Fibroblast of lung (primary cell): ENCODE data around the gene SLC38A1.

Experiments used
- EZH2 ChIP-seq: IDR thresholded peaks from 2 replicates; pipeline ENCODE4 v1.5.1; 2012; ENCODE audit warnings: low read length, control low read depth, mild to moderate bottlenecking; ENCODE audit errors: missing control alignments
- TF ChIP-seq, protein P1 (sequence below), 2 donors: IDR thresholded peaks in 1 of 2; conservative IDR thresholded peaks in 1 of 2; 1 replicate in 1 of 2; 2 replicates in 1 of 2; pipeline ENCODE4 v1.5.1; 2011 to 2012; ENCODE audit warnings: low read length in 2 of 2, control low read depth in 1 of 2, inconsistent platforms in 1 of 2, low read depth in 1 of 2, mild to moderate bottlenecking in 1 of 2

DNA sequence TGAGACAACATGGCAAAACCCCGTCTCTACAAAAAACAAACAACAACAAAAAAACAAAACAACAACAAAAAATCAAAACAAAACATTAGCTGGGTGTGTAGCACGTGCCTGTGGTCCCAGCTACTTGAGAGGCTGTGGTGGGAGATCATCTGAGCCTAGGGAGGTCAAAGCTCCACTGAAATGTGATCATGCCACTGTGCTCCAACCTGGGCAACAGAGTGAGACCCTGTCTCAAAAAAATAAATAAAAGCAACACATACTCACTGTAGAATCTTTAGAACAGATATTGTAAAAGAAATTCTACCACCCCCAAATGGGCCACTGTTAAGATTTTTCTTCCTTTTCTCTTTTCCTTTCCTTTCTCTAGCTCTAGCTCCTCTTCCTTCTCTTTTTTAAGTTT is 26.3 kb downstream of the SLC38A1 start:
- TF ChIP-seq, protein P1, sequence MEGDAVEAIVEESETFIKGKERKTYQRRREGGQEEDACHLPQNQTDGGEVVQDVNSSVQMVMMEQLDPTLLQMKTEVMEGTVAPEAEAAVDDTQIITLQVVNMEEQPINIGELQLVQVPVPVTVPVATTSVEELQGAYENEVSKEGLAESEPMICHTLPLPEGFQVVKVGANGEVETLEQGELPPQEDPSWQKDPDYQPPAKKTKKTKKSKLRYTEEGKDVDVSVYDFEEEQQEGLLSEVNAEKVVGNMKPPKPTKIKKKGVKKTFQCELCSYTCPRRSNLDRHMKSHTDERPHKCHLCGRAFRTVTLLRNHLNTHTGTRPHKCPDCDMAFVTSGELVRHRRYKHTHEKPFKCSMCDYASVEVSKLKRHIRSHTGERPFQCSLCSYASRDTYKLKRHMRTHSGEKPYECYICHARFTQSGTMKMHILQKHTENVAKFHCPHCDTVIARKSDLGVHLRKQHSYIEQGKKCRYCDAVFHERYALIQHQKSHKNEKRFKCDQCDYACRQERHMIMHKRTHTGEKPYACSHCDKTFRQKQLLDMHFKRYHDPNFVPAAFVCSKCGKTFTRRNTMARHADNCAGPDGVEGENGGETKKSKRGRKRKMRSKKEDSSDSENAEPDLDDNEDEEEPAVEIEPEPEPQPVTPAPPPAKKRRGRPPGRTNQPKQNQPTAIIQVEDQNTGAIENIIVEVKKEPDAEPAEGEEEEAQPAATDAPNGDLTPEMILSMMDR (conservative IDR thresholded peaks at IDR 0.05 in 1 of 2, IDR thresholded peaks at IDR 0.05 in 1 of 2; ENCODE audit: low read depth in 1 of 2, low read length in 2 of 2), result no peak
- no peak for TF ChIP-seq EZH2
